Right lobe of liver (tissue), 6 donors: Measurements from ENCODE around the gene C2CD4D. TPM values are rescaled to one million over a fixed set of nuclear protein-coding genes. Genes with fewer than 3 reads are reported as not detected.

Source experiments
- ATAC-seq, 4 donors: fragments of 200-7000 bp; cut with Tn5 transposase; one replicate each; pipeline ENCODE4 v1.9.1; 2020; ENCODE audit warnings: mild to moderate bottlenecking in 4 of 4, moderate library complexity in 4 of 4
- DNase-seq, 3 donors: peaks; one replicate each; pipeline ENCODE4 v3.0.0-alpha.2; 2020
- H3K27ac ChIP-seq, 3 donors: fragments of 200-600 bp; one replicate each; pipeline ENCODE4 v1.8.0; 2022
- H3K27me3 ChIP-seq, 2 donors: fragments of 200-600 bp; one replicate each; pipeline ENCODE4 v1.8.0; 2022
- H3K36me3 ChIP-seq, 4 donors: fragments of 200-600 bp; sonication (generic) in 1 of 4; one replicate each; pipeline versions ENCODE4 v1.5.1 to v1.8.0; 2017 to 2022; ENCODE audit warnings: control low read depth in 1 of 4
- H3K4me1 ChIP-seq, 4 donors: fragments of 200-600 bp; sonication (generic) in 1 of 4; one replicate each; pipeline versions ENCODE4 v1.5.1 to v1.8.0; 2017 to 2022; ENCODE audit warnings: control low read depth in 1 of 4
- H3K4me3 ChIP-seq, 3 donors: fragments of 200-600 bp; one replicate each; pipeline ENCODE4 v1.8.0; 2022
- H3K9me3 ChIP-seq, 4 donors: fragments of 200-600 bp; sonication (generic) in 1 of 4; one replicate each; pipeline versions ENCODE4 v1.5.1 to v1.8.0; 2017 to 2022; ENCODE audit warnings: control low read depth in 1 of 4
- CTCF ChIP-seq, 4 donors: fragments of 200-600 bp in 3 of 4; fragments of 450-650 bp in 1 of 4; IDR thresholded peaks; one replicate each; pipeline versions ENCODE4 v1.5.1 to v1.8.0; 2016 to 2022; ENCODE audit warnings: antibody characterized with exemption in 4 of 4, mild to moderate bottlenecking in 2 of 4
- POLR2A ChIP-seq: fragments of 450-650 bp; IDR thresholded peaks from one replicate; pipeline ENCODE4 v1.6.1; 2017; ENCODE audit warnings: antibody characterized with exemption, mild to moderate bottlenecking
- WGBS: methylation state at CpG from one replicate; pipeline ENCODE4 v1.1.6; 2018; ENCODE audit warnings: low coverage, low lambda C conversion rate; ENCODE audit not compliant: insufficient coverage; ENCODE audit errors: missing lambda C conversion rate; 5-methylcytosine and 5-hydroxymethylcytosine counted together
- intact Hi-C, 2 donors: fragments of 100-400 bp; cut with DNase I; formaldehyde crosslinking; loops; one replicate each; pipeline versions ENCODE4 v1.11.2 to v1.14.1; 2022
- total RNA-seq, 6 experiments: library from RNA; depleted of rRNA in 2 of 6; stranded (reverse); fragments of >200 nt in 2 of 6; fragmentation: NEBNext Ultra II Directional in 3 of 6; extraction: Animal tissue kit (Norgen Biotek cat#: 25700) in 3 of 6; gene quantifications; one replicate each; pipeline versions ENCODE4 v1.1.0 to v1.2.4, GENCODE V29; 2016 to 2023
- donor health status: DM: no; HTN: yes; CAD: no.
- donor health status: DM: no; HTN: no; CAD: no.
- donor health status: DM: no; HTN: no; CAD: no.
- donor health status: DM: no; HTN: yes; CAD: no.
- donor health status: DM: no; HTN: yes; CAD: no.

C2CD4D gene
- total RNA-seq, 6 experiments from 2014 or later, result not detected

- 29% methylated on average over 1 of the region's 3 CpGs for WGBS
- Histone ChIP-seq H3K4me3 (no peak overlapping the region), H3K27ac (peak overlapping the region in 2 of 3 donors; percentile 16 to 50), H3K9me3 (no peaks in the 10 kb centered on the region), H3K4me1 (peaks cover 0 to 70% (median 28%) of the 10 kb centered on the region in 4 donors), H3K36me3 (no peaks in the 10 kb centered on the region), H3K27me3 (no peaks in the 10 kb centered on the region)
- TF ChIP-seq POLR2A (no peak), CTCF (IDR thresholded peaks at IDR 0.05) (no peak)
- peak in 3 of 4 donors; percentile 9 to 33 (median 9) for ATAC-seq
- intact Hi-C loops, result no loop called here
- peak in 2 of 3 donors; percentile 77 to 84 for DNase-seq
Observed at GRCh38 chr1:151834239-151834638, 5.4 kb downstream of the C2CD4D start.

GRCh38 chr1:151833172-151833900 is 6.3 kb downstream of the C2CD4D start:
- WGBS, result 48% methylated on average over 8 of the region's 8 CpGs
- H3K36me3 ChIP-seq, result peaks cover 0 to 2% (median under 1%) of the 10 kb centered on the region in 4 donors
- H3K27ac ChIP-seq, result peak overlapping the region in 2 of 3 donors; percentile 5 to 50
- no peak for TF ChIP-seq CTCF (IDR thresholded peaks at IDR 0.05)
- TF ChIP-seq POLR2A, result no peak
- peaks cover 0 to 70% (median 30%) of the 10 kb centered on the region in 4 donors for H3K4me1 ChIP-seq
- no peaks in the 10 kb centered on the region for H3K27me3 ChIP-seq
- ATAC-seq, result no peak
- no peaks in the 10 kb centered on the region for H3K9me3 ChIP-seq
- H3K4me3 ChIP-seq, result peak overlapping the region in 2 of 3 donors; percentile 21 to 27
- intact Hi-C loops, result no loop called here
- DNase-seq, result peak in 1 of 3 donors; percentile 9

GRCh38 chr1:151832318-151832980 is 7.2 kb downstream of the C2CD4D start:
- Histone ChIP-seq H3K4me3 (peak overlapping the region in 2 of 3 donors; percentile 21 to 74), H3K9me3 (no peaks in the 10 kb centered on the region), H3K27ac (peak overlapping the region in 2 of 3 donors; percentile 71 to 88), H3K36me3 (peaks cover 0 to 4% (median 1%) of the 10 kb centered on the region in 4 donors), H3K27me3 (no peaks in the 10 kb centered on the region), H3K4me1 (peaks cover 0 to 76% (median 31%) of the 10 kb centered on the region in 4 donors)
- TF ChIP-seq CTCF (IDR thresholded peaks at IDR 0.05), result no peak
- TF ChIP-seq POLR2A, result no peak
- peak; percentile 49 to 71 (median 58) for ATAC-seq
- DNase-seq, result peak; percentile 93 to 97 (median 97)
- intact Hi-C loops, result no loop called here
- WGBS, result 13% methylated on average over 5 of the region's 10 CpGs

GRCh38 chr1:151831605-151832004 is 8.0 kb downstream of the C2CD4D start, which contains the start of gene RORC:
Gene RORC, minus strand, starts transcription at chr1:151831802. Its CDS starts 38 bp downstream, at chr1:151831764.
- 42% methylated on average over 5 of the region's 5 CpGs for WGBS
- intact Hi-C loops, result no loop called here
- ATAC-seq, result peak; percentile 70 to 79 (median 72)
- Histone ChIP-seq H3K4me3 (peak within 1 kb of the TSS; percentile 57 to 74 (median 72)), H3K27ac (peak within 1 kb of the TSS; percentile 62 to 88 (median 71)), H3K9me3 (no peaks in the 10 kb centered on the region), H3K4me1 (peaks cover 0 to 80% (median 31%) of the 10 kb centered on the region in 4 donors), H3K27me3 (no peaks in the 10 kb centered on the region), H3K36me3 (peaks cover 0 to 4% (median 1%) of the 10 kb centered on the region in 4 donors)
- DNase-seq, result peak; percentile 88 to 95 (median 94)
- TF ChIP-seq CTCF (IDR thresholded peaks at IDR 0.05) (no peak), POLR2A (peak; percentile 88)
